ENCODE measurements around the gene TBC1D14.

- TF ChIP-seq POLR2AphosphoS5 (IDR thresholded peaks at IDR 0.05; ENCODE audit: low read depth, low read length): no peak
- TF ChIP-seq SIN3A (IDR thresholded peaks at IDR 0.05; ENCODE audit: borderline replicate concordance, insufficient read depth, low read length): no peak
- no peak for TF ChIP-seq REST (IDR thresholded peaks at IDR 0.05; ENCODE audit: insufficient read depth in 1 of 2, low read depth in 2 of 2, low read length in 2 of 2)
- TF ChIP-seq TAF1 (IDR thresholded peaks at IDR 0.05; ENCODE audit: borderline replicate concordance, insufficient read depth, low read length): no peak
These were observed 52.0 kb downstream of the TBC1D14 start for GRCh38 chr4:6961496-6962210.

All from PFSK-1 (cell line).